HUDEP-2 (cell line): ENCODE data around the gene CAVIN2.

Source experiments
- DNase-seq, 76 experiments: peaks; one replicate each; lab custom pipeline; 2025; ENCODE audit not compliant: unreplicated experiment in 76 of 76; lab: John Stamatoyannopoulos, UW

The CAVIN2 gene

DNA sequence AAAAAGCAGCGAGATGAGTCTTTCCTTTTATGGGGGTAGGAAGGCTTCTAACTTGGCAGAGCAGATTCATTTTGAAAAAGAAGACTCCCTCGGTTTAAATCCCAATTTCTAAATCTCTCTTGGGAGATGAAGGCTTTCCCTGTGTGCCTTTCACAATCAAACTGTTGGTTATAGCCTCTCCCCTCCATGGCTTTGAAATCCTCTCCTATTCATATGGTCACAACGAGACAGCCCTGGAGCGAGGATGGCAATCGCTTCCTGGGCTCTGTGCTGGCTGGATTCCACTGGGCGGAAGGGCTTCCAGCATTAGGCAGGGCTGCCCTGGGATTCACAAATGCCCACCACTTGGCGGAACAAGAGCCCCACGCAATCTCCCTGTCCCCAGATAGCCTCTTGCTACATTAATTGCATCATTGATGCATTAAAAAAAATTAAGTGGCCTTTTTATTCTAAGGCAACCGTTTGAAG is 1.6 kb downstream of the CAVIN2 start:
- DNase-seq, result no peak

DNA sequence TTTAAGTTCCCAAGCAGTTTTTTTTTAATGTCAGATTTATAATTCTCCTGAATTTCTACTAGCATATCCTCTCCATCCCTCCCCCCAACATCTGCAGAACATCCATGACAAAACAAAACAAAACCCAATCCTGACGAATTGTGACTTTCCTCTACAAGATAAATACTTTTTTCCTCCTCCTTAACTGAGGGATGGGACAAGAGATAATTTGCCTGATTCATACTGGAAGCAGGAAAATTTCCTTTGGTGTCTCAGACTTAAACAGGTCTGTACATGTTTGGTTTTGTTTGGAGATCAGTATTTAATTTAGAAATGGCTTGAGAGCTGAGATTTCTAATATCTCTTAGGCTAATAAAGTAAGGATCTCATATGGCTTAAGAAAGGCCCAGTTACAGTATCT is 2.2 kb downstream of the CAVIN2 start:
- no peak for DNase-seq

DNA sequence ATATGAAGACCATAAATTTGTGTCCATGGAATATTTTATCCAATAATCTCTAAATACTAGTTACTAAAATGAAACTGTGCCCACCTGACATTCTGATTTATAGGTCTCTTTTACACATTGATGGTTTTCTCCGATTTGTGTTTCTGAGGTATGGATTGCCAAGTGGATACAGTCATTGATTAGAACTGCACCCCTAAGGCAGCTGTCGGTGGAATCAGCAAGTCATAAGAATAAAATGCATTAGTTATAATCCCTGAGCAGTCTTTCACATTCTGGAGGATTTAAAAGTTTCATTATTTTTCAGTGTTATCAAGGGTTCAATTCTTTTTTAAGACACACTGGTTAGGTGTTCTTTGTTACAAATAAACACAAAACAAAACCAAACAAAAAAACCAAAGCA is 6.0 kb downstream of the CAVIN2 start:
- no peak for DNase-seq

DNA sequence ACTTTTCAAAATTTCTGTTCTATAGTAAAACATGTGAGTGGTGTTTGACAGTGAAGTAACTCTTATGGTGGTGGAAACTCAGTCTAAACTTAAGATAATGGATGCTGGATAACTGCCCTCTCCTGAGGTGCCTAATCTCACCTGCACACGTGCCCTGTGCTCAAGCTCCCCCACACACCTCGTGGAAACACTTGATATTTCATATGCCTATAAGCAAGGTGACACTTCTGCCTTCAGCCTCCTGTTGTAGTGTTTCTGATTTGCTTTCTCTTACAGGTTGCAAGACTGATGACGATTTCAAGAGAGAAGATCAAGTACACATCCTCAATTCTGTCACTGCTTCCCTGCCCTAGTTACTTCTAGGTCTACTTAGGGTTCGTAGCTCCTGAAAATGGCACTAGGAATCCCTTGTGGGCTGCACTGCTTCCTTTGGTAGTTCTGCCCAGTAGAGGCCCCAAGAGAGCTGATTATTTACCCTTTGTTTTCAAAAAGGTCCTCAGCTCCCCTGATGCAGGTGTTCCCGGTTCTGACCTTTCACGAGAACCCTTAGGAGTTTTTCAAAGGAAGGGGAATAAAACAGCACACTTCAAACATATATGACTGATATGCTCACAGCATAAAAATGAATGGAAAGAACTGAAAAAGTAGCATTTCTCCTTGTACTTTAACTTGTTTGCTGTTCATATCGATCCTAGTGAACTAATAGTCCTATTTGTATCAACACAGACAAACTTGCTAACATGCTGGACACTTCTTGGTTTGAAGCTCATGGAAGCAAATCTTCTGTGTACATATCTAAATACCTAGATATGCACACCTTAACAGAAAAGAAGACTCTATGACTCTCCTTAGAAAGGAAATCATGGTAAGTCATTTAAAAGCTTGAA is 6.7 kb downstream of the CAVIN2 start:
- DNase-seq, result no peak

DNA sequence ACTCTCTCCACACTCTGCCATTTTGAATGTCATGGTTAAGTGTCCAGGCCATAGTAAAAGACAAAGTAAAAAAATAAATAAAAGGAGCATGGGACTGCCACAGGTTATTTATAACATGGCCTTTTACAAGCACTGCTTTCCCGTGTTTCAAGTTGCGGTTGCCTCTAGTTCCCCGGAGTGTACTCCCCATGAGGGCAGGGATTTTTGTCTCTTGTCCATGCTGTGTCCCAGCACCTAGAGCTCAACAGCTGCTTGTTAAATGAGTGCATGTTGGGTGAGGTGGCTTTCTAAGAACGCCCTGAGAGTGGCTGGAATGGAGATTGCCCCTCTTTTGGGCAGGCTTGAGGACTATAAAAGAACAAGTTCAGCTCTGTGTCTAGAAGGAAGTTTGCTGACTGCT is 8.4 kb downstream of the CAVIN2 start:
- DNase-seq, result no peak

DNA sequence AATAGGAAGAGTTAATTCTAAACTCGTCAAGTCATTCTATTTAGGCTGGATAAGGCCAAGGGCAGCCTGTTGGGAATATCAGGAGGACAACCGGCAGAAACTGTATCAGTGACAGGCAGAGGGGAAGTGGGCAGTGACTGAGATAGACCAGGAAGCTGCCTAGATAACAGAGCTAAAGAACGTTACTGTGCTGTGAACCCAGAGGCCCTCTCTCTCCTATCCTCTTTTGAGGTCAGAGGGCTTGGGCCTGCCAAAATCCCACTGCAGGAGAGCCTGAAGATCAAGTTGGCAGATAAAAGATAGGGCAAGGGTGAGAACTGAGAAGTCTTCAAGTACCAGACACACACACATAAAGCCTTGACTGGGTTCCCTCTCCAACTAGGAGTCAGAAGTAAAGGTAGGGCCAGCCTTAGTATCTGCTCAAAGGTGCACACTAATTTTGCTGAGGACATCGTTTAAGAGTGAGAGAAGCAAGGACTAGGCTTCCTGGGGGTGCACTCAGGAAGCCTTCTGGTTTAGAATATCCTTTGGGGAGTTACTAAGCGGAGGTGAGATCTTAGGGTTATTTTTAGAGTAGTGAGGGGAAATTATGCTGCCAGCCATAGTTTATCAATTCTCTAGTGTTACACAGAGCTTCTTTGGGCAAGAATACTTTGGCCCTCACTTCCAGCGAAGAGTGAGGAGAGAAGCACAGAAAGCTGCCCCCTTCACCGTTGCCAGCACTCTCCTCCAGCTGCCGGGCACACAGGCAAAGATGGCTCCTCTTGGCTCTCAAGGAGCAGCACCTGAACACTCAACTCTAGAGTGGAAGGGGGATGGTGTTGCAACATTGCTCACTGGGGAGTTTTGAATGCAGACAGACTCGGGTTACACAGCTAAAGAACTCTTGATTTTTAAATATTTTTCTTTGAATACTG is 9.8 kb downstream of the CAVIN2 start:
- DNase-seq, result peak in 47 of 76 experiments; percentile 3 to 74 (median 39)

DNA sequence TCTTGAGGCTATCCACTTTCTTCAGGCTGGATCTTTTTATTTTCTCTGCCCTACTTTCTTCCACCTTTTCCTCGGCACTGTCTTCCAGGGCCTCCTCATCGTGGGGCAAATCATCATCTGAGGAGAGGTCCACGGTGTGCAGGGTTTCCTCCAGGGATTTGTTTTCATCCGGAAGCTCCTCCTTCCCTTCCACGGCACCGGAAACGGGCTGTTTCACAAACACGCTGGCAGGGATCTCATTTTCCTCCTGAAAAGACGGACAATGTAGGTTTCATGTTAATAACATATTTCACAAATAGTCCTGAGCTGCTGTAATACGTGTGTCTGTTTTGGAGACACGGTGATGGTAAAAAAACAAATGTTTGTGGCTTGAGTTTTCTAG is 10.4 kb downstream of the CAVIN2 start:
- no peak for DNase-seq

DNA sequence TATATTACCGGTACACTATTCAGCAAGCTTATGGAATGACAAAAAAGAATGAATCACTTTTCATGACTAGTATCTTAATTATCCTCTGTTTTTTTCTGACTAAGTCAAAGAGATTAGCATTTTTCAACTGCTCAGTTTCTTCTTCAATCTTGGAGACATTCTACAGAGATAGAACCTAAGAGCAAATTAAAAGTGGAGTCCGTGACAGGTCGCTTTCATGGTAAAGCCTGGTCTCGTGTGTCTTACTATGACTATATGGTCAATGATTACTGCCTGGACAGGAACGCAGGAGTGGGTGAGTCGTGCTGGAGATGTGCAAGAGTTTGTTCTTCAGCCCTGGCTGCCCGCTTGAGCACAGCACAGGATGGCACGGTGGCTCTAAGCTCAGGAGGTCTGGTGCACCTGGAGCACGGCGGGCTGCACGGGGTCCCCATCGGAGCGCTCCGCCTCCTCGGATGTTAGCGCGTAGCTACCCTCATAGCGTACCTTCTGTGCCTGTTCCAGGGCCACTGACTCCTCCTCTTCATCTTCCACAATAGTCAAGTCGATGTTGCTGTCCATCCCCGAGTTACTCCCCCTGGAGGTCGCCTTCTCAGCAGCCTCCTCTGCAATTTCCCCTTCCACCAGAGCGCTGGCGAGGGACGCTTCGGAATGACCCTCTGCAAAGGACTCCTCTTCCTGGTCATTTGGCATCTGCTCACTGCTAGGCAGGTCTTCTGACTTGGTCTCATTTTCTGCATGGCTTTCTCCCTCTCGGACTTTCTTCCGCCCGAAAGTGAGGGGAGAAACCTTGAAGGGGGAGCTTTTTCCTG is 11.1 kb downstream of the CAVIN2 start:
- no peak for DNase-seq

DNA sequence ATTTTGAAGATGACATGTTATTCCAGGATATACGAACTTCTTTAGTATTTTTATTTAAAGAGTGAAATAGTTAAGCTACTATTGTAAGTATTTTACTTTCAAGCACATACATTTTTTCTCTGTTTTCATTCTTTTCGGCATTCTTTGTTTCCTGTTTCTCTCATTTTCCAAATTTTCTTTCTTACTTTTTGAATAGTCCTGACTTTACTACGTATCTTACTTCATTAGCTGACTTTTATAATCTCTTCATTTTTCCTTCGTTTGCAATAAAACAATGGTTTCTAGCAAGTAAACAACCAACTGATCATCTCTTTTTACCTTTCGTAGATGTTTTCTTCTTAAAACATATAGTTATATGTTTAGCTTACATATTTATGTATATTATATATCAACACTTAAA is 11.8 kb downstream of the CAVIN2 start:
- no peak for DNase-seq

DNA sequence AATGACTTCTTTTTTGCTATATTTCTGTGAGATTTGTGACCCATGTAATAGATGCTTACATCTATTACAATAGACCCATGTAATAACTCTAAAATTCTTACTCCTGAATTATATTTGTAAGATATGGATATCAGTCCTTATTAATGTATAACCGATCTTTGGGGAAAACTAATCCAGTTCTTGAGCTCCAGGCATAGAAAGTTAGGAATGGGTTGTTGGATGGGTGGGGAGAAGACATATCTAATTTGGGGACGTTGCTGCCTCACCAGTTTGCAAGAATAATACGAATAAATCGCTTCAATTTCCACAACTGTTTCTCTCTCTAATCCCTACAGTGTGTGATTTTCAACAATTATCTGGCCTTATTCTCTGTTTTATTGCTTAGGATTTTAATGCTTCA is 13.5 kb downstream of the CAVIN2 start:
- DNase-seq, result no peak

DNA sequence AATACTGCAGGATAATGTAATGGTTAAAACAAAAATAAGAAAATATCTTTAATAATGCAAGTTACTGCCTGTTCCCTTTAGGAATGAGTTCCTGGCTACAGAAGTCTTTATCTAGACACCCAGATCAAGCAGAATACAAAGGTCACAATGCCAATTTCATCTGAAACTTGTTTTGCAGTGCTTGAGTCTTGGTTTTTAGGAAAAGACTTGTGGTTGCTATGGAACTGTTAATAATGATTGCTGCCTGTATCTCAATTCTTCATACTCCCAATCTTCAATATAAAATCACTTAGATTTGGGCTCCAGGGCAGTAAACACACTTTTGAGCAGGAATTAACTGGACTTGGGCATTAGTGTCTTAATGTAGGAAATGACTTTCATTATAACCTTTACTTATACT is 14.2 kb downstream of the CAVIN2 start:
- DNase-seq, result no peak

DNA sequence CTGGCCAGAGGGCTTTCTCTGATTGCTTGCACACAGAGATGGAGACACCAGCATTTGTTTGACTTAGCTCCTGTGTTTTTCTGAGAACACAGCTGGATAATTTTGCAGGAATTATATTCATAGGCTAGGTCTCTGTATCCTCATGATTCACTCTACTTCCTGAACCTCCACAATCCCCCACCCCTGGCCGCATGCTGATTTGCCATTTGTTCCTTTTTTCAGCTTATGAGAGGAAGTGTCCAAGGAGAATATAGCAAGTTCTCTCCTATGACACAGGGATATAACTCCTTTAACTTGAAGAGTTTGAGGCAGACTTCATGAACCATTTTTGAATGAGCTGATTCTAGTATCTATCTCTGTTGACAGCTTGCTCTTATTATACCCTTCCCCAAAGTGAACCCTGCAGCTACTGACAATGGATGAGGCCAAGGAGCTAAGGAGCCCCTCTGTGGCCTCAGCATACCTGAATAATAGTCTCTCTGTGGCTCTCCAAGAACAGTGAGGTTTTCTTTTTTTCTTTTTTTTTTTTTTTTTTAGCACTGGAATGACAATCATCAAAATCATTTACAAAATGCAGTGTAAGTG is 15.4 kb downstream of the CAVIN2 start:
- DNase-seq, result no peak

DNA sequence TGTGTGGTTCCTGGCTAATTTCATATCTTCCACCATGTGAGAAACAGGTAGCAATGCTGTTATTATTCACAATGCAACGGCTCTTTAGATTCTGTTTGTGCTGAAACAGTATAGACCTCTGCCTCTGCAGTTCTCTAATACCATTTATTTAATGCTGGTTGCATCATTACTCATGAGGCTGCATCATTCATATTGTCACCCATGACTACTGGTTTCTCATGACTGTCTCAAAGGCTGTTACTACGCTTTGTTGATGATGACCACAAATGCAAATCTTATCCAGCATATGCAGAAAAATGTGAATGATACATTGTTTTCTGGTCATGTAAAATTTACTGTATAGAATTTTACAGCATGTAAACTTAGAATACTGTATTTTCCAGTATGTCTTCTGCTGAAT is 22.5 kb downstream of the CAVIN2 start:
- no peak for DNase-seq

DNA sequence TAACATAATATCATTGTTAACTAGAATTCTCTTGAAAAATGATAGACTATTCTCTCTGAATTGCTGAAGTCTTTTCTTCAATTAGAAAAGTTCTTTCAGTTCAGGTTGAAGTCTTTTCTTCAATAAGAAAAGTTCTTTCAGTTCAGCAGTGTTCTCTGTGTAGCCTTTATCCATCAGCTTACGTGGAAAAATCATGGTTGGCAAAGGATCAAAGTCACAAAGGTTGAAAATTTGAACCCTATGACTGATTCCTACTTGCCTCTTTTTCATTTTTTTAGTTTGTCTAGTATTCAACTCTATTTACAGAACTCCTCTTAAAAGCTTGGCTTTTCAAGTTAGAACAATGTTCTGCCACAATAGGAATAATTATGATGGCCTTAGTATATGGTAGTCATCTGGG is 25.8 kb downstream of the CAVIN2 start:
- DNase-seq, result no peak

DNA sequence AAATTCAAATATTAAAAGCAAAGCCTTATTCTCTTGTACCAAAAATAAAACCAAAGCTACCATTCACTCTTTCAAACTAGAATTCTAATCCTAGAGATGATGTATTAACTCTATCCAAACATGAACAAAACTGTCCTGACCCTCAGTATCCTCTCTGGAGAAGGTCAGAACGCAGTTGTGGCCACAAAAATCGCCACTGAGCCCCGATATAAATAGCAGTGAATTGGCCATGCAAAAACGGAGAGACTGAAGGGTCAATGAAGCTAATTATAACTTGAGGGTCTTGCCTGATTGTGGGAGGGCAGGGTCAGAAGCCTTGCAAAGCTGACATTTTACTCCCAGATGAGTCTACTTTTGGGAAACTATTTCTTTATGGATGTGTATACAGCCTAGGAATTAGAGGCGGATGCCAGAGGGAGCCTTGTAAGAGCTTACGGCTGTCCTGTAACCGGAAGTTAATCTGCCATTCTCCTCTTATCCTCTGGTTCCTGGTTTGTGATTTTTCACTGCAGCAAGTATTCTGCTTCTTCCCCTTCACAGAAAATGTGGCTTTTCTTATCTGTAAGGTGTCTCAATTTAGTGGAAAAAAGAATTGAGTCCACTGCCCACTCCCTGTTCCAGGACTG is 28.1 kb downstream of the CAVIN2 start:
- DNase-seq, result no peak

DNA sequence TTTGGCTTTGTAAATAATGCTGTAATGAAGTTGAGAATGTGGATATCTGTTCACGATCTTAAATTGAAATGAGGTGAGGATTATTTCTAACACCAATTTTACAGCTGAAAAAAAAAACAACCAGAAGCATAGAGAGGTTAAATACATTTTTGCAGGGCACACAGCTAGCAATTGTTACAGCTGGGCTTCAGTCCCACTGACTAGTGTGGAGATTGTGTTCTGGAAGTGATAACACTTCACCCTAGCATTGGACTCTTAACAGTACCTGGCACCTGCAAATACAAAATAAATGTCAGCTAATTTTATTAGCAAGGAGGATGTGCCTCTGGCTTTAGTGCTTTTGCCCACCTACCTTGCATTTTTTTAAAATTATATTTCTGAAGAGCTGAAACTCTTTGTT is 28.8 kb downstream of the CAVIN2 start:
- no peak for DNase-seq

DNA sequence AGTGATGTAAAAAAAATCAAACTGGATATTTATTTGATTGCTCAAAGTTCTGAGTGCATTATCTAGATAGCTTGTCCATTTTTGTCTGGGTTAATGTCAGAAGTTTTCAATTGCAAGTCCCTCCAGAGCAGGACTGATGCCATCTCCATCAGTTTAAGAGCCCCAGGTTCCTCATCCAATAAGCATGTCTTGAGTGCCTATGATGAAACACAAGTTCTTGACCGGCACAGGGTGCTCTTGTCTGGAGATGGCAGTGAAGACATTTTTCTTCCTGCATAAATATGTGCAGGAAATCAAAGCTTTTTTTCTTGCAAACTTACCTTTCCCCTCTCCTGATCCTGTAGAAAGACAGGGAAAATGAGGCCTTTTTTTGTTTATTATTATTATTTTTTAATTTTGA is 31.9 kb downstream of the CAVIN2 start:
- DNase-seq, result no peak

DNA sequence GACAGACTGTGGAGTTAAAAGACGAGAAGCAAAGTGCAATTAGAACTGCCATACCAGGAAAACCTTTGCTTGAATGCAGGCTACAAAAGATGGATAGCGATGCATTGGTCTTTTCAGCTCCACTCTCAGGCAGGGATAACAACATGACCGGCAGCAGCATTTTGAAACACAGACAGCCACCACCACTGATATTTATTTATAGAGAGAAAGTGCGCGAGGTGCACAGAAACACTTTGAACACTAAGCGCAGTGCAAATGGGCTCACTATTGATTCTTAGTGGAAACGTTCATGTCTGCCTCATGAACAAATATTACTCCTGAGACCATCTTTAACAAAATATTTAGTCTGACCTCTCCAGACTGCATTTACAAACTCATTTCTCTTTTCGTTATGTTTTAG is 32.9 kb downstream of the CAVIN2 start:
- no peak for DNase-seq

DNA sequence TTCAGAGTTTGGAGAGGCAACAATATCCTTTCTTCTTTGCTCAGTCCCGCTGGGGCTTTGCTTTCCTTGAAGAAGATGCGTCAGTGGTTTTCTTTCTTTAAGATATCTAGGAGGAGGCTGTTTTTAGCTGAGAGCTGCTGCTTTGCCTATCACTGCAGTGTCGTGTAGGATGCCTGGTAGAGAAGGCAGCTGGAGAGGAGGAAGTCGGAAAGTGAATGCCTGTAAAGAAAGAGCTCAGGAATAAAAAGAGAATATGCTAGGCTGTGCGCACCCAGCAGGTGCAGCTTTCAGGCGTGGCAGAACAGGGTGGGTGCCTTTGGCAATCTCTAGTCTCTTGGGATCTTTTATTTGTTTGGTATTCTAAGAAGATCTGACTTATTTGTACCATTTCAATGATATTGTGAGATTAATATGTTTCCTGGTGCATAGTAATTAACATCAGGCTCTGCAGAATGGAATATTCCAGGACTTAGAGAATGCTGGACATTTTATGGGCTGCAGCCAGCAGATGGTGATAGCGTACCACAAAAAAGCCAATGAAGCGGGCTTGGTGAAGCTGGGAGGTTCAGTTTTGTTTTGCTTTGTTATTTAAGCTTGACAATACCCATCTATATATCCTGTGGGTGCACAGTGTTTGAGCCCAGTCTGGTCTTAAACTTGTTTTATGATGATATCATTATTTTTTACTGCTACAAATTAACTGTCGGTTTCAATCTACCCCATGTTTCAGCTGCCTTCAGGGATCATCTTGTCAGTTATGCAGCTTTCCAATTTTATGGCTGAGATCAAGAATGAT is 34.9 kb downstream of the CAVIN2 start:
- DNase-seq, result peak in 35 of 76 experiments; percentile 2 to 52 (median 19)
